Duodenal mucosa (tissue), 2 donors: ENCODE measurements around the gene PLEK.
A peak's percentile ranks its signal among the peaks of the same experiment; 100 is the strongest.
"Not testable (repeated sequence)": the region's sequence is repeated elsewhere in the genome, so short reads cannot be mapped to it uniquely, and the experiment has no call there.

ENCODE experiments used
- H3K27ac ChIP-seq: one replicate; pipeline ENCODE4 v1.7.0; 2013; ENCODE audit warnings: low read depth, low read length
- H3K27me3 ChIP-seq, 2 donors: one replicate each; pipeline ENCODE4 v1.7.0; 2013; ENCODE audit warnings: low read length in 2 of 2, control low read depth in 1 of 2; ENCODE audit not compliant: insufficient read depth in 2 of 2, control insufficient read depth in 1 of 2
- H3K36me3 ChIP-seq, 2 donors: one replicate each; pipeline ENCODE4 v1.7.0; 2013; ENCODE audit warnings: low read length in 2 of 2, control low read depth in 1 of 2; ENCODE audit not compliant: insufficient read depth in 2 of 2, control insufficient read depth in 1 of 2
- H3K4me1 ChIP-seq, 2 donors: one replicate each; pipeline ENCODE4 v1.7.0; 2013; ENCODE audit warnings: low read length in 2 of 2, control low read depth in 1 of 2; ENCODE audit not compliant: insufficient read depth in 2 of 2, control insufficient read depth in 1 of 2
- H3K4me3 ChIP-seq, 2 donors: one replicate each; pipeline ENCODE4 v1.7.0; 2013; ENCODE audit warnings: low read length in 2 of 2, low read depth in 1 of 2
- H3K9ac ChIP-seq, 2 donors: one replicate each; pipeline ENCODE4 v1.7.0; 2013; ENCODE audit warnings: low read length in 2 of 2, low read depth in 1 of 2
- H3K9me3 ChIP-seq, 2 donors: one replicate each; pipeline ENCODE4 v1.7.0; 2013; ENCODE audit warnings: low read length in 2 of 2, control low read depth in 1 of 2; ENCODE audit not compliant: control insufficient read depth in 1 of 2

The PLEK gene

DNA sequence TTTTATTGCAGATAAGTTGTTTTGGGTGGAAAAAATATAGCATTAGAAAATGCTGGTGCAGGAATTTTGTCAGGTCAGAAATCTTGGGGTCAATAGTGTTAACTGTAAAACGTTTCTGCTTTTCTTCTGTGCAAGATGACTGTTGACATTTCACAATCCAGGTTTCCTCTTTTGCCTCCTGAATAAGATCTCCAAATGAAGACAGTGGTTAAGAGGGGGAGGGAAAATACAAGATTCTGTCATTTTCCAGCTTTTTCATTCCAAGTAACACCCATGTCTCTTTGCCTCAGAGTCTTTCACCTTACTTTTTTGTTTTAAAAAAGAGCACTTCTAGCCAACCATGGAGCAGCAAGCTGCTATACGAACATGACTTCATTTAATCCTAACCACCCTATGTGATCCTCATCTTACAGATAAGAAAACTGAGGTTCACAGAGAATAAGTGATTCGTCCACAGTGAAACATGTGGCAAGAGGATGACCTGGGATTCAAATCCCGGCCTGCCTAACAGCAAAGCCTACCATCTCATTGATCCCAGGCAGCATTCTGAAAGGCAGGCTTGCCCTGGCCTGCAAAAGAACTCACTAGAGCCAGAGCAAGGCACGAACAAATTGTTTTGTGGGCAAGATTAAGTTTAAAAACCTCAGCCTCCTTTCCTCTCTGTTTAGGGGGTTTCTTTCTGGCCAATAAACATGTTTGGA is 3.0 kb downstream of the PLEK start:
- H3K9ac ChIP-seq: no peak overlapping the region
- H3K27ac ChIP-seq: no peak overlapping the region
- H3K36me3 ChIP-seq: no peaks in the 10 kb centered on the region
- no peaks in the 10 kb centered on the region for H3K27me3 ChIP-seq
- peak overlapping the region; percentile 26 to 42 for H3K4me3 ChIP-seq
- peaks cover 17 to 24% of the 10 kb centered on the region in 2 donors for H3K4me1 ChIP-seq
- H3K9me3 ChIP-seq: no peaks in the 10 kb centered on the region

DNA sequence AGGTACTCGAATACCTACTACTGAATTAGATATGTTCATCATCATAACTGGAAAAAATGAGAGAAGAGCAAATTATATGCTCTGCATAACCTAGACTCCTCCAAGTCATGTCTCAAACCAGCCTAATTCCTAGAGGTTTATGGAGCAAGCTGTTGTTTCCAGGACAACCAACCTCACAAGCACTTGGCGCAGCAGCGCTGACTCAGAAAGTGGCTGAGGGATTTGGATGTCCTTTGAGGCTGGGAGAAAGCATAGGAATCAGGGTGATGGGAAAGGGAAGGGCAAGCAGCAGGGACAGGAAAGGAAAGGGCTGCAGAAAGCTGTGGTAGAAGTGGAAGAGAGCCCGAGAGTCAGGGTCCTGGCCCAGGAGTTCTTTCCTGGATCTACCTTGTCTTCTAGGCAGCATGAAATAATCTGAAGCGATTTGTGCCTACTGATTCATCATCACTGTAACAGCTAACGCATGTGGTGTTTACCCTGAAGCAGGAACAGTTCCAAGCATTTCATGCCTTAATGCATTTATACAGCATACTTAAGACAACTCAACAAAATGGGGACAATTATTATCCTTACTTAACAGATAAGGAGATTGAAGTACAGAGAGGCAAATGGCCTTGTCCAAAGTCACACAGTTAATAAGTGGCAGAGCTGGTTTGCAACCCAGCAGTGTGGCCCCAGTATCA is 3.7 kb downstream of the PLEK start:
- no peak overlapping the region for H3K27ac ChIP-seq
- peaks cover 17 to 21% of the 10 kb centered on the region in 2 donors for H3K4me1 ChIP-seq
- no peaks in the 10 kb centered on the region for H3K36me3 ChIP-seq
- peak overlapping the region; percentile 26 to 42 for H3K4me3 ChIP-seq
- H3K27me3 ChIP-seq: no peaks in the 10 kb centered on the region
- H3K9ac ChIP-seq: no peak overlapping the region
- H3K9me3 ChIP-seq: no peaks in the 10 kb centered on the region

- Histone ChIP-seq H3K27ac (no peak overlapping the region), H3K36me3 (no peaks in the 10 kb centered on the region), H3K4me1 (peaks cover 14 to 24% of the 10 kb centered on the region in 2 donors), H3K4me3 (no peak overlapping the region), H3K27me3 (no peaks in the 10 kb centered on the region), H3K9ac (no peak overlapping the region), H3K9me3 (no peaks in the 10 kb centered on the region)
These were observed 4.3 kb downstream of the PLEK start for GRCh38 chr2:68369337-68369734.

DNA sequence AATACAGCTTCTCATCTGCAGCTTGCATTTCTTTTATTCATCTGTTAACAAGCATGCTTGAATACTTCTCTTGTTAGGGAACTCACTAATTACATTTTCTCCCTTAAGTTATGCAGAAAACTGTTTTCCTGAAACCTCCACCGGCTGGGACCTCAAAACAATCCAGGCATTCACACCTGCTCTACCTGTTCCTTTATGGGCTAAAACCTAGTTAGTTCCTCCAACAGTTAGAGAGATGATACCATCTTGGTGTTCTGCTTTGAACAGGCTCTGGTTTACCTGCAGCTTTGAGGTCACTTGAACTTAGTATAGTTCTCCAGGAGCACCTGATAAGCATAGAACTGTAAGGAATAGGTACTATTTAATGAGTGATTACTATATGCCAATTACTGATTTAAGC is 6.1 kb downstream of the PLEK start:
- Histone ChIP-seq H3K9ac (no peak overlapping the region), H3K27ac (no peak overlapping the region), H3K9me3 (no peaks in the 10 kb centered on the region), H3K36me3 (no peaks in the 10 kb centered on the region), H3K4me3 (no peak overlapping the region), H3K27me3 (no peaks in the 10 kb centered on the region), H3K4me1 (peaks cover 14 to 21% of the 10 kb centered on the region in 2 donors)

- H3K9ac ChIP-seq: no peak overlapping the region
- H3K4me1 ChIP-seq: peaks cover 14 to 19% of the 10 kb centered on the region in 2 donors
- no peaks in the 10 kb centered on the region for H3K27me3 ChIP-seq
- H3K4me3 ChIP-seq: no peak overlapping the region
- no peak overlapping the region for H3K27ac ChIP-seq
- no peaks in the 10 kb centered on the region for H3K36me3 ChIP-seq
- no peaks in the 10 kb centered on the region for H3K9me3 ChIP-seq
These were observed 6.5 kb downstream of the PLEK start for GRCh38 chr2:68371581-68371980.

DNA sequence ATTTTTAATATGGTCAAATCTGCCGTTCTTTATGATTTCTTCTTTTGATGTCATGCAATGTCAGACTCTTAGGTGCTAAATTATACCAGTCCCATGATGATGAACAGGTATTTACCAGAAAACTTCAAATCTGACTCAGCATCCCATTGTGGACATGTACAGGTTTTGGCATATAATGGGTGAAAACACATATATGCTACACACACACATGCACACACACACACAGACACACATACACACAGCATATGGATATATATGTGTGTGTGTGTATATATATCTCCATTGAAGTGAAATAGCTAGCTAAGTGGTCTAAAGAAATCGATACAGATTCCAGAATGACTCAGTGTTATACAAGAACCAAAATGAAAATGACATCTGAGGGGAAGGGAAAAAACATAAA is 7.4 kb downstream of the PLEK start:
- no peaks in the 10 kb centered on the region for H3K9me3 ChIP-seq
- no peak overlapping the region for H3K4me3 ChIP-seq
- no peaks in the 10 kb centered on the region for H3K27me3 ChIP-seq
- H3K27ac ChIP-seq: no peak overlapping the region
- no peak overlapping the region for H3K9ac ChIP-seq
- peaks cover 14 to 17% of the 10 kb centered on the region in 2 donors for H3K4me1 ChIP-seq
- H3K36me3 ChIP-seq: no peaks in the 10 kb centered on the region

- H3K9ac ChIP-seq: no peak overlapping the region
- H3K4me1 ChIP-seq: peaks cover 1 to 3% of the 10 kb centered on the region in 2 donors
- no peak overlapping the region for H3K4me3 ChIP-seq
- H3K27me3 ChIP-seq: no peaks in the 10 kb centered on the region
- H3K27ac ChIP-seq: no peak overlapping the region
- no peaks in the 10 kb centered on the region for H3K36me3 ChIP-seq
- no peaks in the 10 kb centered on the region for H3K9me3 ChIP-seq
These were observed 9.1 kb downstream of the PLEK start for GRCh38 chr2:68374184-68374583.

- Histone ChIP-seq H3K36me3 (no peaks in the 10 kb centered on the region), H3K27me3 (no peaks in the 10 kb centered on the region), H3K4me1 (peaks cover 0 to 3% of the 10 kb centered on the region in 2 donors), H3K9ac (no peak overlapping the region), H3K9me3 (no peaks in the 10 kb centered on the region), H3K27ac (no peak overlapping the region), H3K4me3 (no peak overlapping the region)
These were observed 10.5 kb downstream of the PLEK start for GRCh38 chr2:68375582-68375981.

DNA sequence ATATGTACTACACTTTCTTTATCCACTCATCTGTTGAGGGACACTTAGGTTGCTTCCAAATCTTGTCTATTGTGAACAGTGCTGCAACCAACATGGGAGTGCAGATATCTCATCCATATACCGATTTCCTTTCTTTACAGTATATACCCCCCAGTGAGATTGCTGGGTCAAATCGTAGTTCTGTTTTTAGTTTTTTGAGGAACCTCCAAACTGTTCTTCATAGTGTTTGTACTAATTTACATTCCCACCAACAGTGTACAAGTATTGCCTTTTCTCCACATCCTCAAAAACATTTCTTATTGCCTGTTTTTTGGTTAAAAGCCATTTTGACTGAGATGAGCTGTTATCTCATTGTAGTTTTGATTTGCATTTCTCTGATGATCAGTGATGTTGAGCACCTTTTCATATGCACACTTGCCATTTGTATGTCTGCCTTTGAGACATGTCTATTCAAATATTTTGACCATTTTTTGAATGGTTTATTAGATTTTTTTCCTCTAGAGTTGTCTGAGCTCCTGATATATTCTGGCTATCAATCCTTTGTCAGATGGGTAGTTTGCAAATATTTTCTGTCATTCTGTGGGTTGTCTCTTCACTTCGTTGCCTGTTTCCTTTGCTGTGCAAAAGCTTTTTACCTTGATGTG is 12.2 kb downstream of the PLEK start:
- no peaks in the 10 kb centered on the region for H3K36me3 ChIP-seq
- no peaks in the 10 kb centered on the region for H3K9me3 ChIP-seq
- no peak overlapping the region for H3K27ac ChIP-seq

DNA sequence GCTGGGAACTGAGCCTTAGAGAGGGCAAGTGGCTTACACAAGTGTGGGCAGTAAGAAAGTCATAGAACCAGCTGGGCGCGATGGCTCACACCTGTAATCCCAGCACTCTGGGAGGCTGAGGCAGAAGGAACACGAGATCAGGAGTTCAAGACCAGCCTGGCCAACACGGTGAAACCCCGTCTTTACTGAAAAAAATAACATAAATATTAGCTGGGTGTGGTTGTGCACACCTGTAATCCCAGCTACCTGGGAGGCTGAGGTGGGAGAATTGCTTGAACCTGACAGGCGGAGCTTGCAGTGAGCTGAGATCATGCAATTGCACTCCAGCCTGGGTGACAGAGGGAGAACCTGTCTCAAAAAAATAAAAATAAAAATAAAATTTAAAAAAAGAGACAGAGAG is 13.7 kb downstream of the PLEK start:
- not testable (repeated sequence) for H3K4me1 ChIP-seq, H3K9ac ChIP-seq, H3K4me3 ChIP-seq, H3K9me3 ChIP-seq, H3K27ac ChIP-seq, H3K36me3 ChIP-seq, H3K27me3 ChIP-seq

More for the DNA sequence above, 12.2 kb downstream of the PLEK start:
- peaks cover 0 to 3% of the 10 kb centered on the region in 2 donors for H3K4me1 ChIP-seq
- H3K4me3 ChIP-seq: no peak overlapping the region
- no peaks in the 10 kb centered on the region for H3K27me3 ChIP-seq
- no peak overlapping the region for H3K9ac ChIP-seq
